Measurements from ENCODE around the gene CCNB1. TPM values are rescaled to one million over a fixed set of nuclear protein-coding genes. Genes with fewer than 3 reads are reported as not detected.
"Not testable (repeated sequence)": the region's sequence is repeated elsewhere in the genome, so short reads cannot be mapped to it uniquely, and the experiment has no call there.

The CCNB1 gene
- total and polyA plus RNA-seq, 4 donors: 1.0 to 82.5 (median 5.8) TPM

DNA sequence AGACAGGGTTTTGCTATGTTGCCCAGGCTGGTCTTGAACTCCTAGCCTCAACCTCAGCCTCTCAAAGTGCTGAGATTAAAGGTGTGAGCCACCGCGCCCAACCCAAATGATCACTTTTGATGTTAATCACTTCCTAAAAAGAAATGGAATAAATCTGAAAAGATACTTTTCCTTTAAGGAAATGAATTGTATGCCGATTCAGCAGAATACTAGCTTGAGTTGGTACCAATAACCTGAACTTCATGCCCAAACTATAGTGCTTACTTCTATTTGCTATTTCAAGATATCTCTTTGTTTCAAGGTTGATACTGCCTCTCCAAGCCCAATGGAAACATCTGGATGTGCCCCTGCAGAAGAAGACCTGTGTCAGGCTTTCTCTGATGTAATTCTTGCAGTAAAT, 4.0 kb downstream of the CCNB1 start:
- TF ChIP-seq, protein P1, sequence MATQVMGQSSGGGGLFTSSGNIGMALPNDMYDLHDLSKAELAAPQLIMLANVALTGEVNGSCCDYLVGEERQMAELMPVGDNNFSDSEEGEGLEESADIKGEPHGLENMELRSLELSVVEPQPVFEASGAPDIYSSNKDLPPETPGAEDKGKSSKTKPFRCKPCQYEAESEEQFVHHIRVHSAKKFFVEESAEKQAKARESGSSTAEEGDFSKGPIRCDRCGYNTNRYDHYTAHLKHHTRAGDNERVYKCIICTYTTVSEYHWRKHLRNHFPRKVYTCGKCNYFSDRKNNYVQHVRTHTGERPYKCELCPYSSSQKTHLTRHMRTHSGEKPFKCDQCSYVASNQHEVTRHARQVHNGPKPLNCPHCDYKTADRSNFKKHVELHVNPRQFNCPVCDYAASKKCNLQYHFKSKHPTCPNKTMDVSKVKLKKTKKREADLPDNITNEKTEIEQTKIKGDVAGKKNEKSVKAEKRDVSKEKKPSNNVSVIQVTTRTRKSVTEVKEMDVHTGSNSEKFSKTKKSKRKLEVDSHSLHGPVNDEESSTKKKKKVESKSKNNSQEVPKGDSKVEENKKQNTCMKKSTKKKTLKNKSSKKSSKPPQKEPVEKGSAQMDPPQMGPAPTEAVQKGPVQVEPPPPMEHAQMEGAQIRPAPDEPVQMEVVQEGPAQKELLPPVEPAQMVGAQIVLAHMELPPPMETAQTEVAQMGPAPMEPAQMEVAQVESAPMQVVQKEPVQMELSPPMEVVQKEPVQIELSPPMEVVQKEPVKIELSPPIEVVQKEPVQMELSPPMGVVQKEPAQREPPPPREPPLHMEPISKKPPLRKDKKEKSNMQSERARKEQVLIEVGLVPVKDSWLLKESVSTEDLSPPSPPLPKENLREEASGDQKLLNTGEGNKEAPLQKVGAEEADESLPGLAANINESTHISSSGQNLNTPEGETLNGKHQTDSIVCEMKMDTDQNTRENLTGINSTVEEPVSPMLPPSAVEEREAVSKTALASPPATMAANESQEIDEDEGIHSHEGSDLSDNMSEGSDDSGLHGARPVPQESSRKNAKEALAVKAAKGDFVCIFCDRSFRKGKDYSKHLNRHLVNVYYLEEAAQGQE (IDR thresholded peaks at IDR 0.05): no peak
- TF ChIP-seq HNF4A (conservative IDR thresholded peaks at IDR 0.05) (no peak), YY1 (IDR thresholded peaks at IDR 0.05) (no peak), EGR1 (IDR thresholded peaks at IDR 0.05; ENCODE audit: low read depth in 2 of 2) (no peak), HNF4G (IDR thresholded peaks at IDR 0.05) (no peak)
- TF ChIP-seq, protein P2, sequence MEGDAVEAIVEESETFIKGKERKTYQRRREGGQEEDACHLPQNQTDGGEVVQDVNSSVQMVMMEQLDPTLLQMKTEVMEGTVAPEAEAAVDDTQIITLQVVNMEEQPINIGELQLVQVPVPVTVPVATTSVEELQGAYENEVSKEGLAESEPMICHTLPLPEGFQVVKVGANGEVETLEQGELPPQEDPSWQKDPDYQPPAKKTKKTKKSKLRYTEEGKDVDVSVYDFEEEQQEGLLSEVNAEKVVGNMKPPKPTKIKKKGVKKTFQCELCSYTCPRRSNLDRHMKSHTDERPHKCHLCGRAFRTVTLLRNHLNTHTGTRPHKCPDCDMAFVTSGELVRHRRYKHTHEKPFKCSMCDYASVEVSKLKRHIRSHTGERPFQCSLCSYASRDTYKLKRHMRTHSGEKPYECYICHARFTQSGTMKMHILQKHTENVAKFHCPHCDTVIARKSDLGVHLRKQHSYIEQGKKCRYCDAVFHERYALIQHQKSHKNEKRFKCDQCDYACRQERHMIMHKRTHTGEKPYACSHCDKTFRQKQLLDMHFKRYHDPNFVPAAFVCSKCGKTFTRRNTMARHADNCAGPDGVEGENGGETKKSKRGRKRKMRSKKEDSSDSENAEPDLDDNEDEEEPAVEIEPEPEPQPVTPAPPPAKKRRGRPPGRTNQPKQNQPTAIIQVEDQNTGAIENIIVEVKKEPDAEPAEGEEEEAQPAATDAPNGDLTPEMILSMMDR (IDR thresholded peaks at IDR 0.05; ENCODE audit: low read depth, low read length, missing input control): no peak
- TF ChIP-seq, protein P3, sequence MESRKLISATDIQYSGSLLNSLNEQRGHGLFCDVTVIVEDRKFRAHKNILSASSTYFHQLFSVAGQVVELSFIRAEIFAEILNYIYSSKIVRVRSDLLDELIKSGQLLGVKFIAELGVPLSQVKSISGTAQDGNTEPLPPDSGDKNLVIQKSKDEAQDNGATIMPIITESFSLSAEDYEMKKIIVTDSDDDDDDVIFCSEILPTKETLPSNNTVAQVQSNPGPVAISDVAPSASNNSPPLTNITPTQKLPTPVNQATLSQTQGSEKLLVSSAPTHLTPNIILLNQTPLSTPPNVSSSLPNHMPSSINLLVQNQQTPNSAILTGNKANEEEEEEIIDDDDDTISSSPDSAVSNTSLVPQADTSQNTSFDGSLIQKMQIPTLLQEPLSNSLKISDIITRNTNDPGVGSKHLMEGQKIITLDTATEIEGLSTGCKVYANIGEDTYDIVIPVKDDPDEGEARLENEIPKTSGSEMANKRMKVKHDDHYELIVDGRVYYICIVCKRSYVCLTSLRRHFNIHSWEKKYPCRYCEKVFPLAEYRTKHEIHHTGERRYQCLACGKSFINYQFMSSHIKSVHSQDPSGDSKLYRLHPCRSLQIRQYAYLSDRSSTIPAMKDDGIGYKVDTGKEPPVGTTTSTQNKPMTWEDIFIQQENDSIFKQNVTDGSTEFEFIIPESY (IDR thresholded peaks at IDR 0.05): no peak
- DNase-seq (ENCODE audit: low spot score): no peak
- Histone ChIP-seq H3K4me3 (ENCODE audit: low read depth in 1 of 3, low read length in 3 of 3) (no peak overlapping the region), H3K9me3 (ENCODE audit: control insufficient read depth in 4 of 4, low read length in 3 of 4) (no peaks in the 10 kb centered on the region), H3K36me3 (ENCODE audit: control insufficient read depth in 4 of 4, insufficient read depth in 3 of 4, low read depth in 1 of 4, low read length in 3 of 4) (peaks cover 0 to 2% (median 0%) of the 10 kb centered on the region in 4 donors), H3K4me1 (ENCODE audit: control insufficient read depth in 4 of 4, insufficient read depth in 4 of 4, low read length in 3 of 4) (peaks cover 4 to 13% (median 10%) of the 10 kb centered on the region in 4 donors), H3K27ac (ENCODE audit: low read depth in 1 of 2, low read length in 2 of 2) (no peak overlapping the region), H3K9ac (ENCODE audit: low read depth in 1 of 2, low read length in 2 of 2) (no peak overlapping the region), H3K27me3 (ENCODE audit: control insufficient read depth in 4 of 4, insufficient read depth in 4 of 4, low read length in 3 of 4) (no peaks in the 10 kb centered on the region)
- 95% methylated on average over 3 of the region's 3 CpGs for WGBS

DNA sequence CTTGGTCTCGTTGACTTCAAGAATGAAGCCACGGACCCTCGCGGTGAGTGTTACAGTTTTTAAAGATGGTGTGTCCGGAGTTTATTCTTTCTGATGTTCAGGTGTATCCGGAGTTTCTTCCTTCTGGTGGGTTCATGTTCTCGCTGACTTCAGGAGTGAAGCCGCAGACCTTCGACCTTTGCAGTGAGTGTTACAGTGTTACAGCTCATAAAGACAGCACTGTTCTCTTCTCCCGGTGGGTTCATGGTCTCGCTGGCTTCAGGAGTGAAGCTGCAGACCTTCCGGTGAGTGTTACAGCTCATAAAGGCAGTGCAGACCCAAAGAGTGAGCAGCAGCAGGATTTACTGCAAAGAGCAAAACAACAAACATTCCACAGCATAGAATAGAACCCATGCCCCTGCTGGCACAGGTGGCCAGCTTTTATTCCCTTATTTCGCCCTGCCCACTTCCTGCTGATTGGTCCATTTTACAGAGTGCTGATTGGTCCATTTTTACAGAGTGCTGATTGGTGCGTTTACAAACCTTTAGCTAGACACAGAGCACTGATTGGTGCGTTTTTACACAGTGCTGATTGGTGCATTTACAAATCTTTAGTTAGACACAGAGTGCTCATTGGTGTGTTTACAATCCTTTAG, 14.8 kb downstream of the CCNB1 start:
- not testable (repeated sequence) for H3K27me3 ChIP-seq (ENCODE audit: control insufficient read depth in 4 of 4, insufficient read depth in 4 of 4, low read length in 3 of 4); H3K4me1 ChIP-seq (ENCODE audit: control insufficient read depth in 4 of 4, insufficient read depth in 4 of 4, low read length in 3 of 4); H3K27ac ChIP-seq (ENCODE audit: low read depth in 1 of 2, low read length in 2 of 2); H3K9ac ChIP-seq (ENCODE audit: low read depth in 1 of 2, low read length in 2 of 2); H3K4me3 ChIP-seq (ENCODE audit: low read depth in 1 of 3, low read length in 3 of 3); DNase-seq (ENCODE audit: low spot score); H3K9me3 ChIP-seq (ENCODE audit: control insufficient read depth in 4 of 4, low read length in 3 of 4); H3K36me3 ChIP-seq (ENCODE audit: control insufficient read depth in 4 of 4, insufficient read depth in 3 of 4, low read depth in 1 of 4, low read length in 3 of 4)
- 91% methylated on average over 15 of the region's 15 CpGs for WGBS

DNA sequence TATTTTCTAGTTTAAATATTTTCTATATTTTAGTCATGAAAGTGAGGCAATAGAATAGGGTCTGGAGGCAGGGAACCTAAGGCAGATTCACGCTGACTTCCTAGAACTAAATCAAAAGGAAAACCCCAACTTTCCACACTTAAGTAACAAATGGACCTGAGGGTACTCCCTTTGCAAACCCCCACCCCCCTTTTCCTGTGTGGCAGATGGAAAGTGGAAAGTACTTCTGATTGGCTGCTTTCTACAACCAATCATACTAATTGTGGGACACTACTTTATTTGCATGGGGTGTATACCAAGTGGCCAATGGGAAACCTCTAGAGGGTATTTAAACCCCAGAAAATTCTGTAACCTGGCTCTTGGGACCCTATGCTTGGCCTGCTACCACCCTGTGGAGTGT, 17.7 kb downstream of the CCNB1 start:
- TF ChIP-seq, protein P4, sequence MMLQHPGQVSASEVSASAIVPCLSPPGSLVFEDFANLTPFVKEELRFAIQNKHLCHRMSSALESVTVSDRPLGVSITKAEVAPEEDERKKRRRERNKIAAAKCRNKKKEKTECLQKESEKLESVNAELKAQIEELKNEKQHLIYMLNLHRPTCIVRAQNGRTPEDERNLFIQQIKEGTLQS (IDR thresholded peaks at IDR 0.05): no peak
- TF ChIP-seq FOXA1 (IDR thresholded peaks at IDR 0.05): no peak
- Histone ChIP-seq H3K4me3 (ENCODE audit: low read depth in 1 of 3, low read length in 3 of 3) (no peak overlapping the region), H3K27ac (ENCODE audit: low read depth in 1 of 2, low read length in 2 of 2) (no peak overlapping the region), H3K36me3 (ENCODE audit: control insufficient read depth in 4 of 4, insufficient read depth in 3 of 4, low read depth in 1 of 4, low read length in 3 of 4) (no peaks in the 10 kb centered on the region), H3K27me3 (ENCODE audit: control insufficient read depth in 4 of 4, insufficient read depth in 4 of 4, low read length in 3 of 4) (no peaks in the 10 kb centered on the region), H3K9ac (ENCODE audit: low read depth in 1 of 2, low read length in 2 of 2) (no peak overlapping the region), H3K4me1 (ENCODE audit: control insufficient read depth in 4 of 4, insufficient read depth in 4 of 4, low read length in 3 of 4) (peaks cover 0 to 9% (median 7%) of the 10 kb centered on the region in 4 donors), H3K9me3 (ENCODE audit: control insufficient read depth in 4 of 4, low read length in 3 of 4) (no peaks in the 10 kb centered on the region)
- WGBS: 92% methylated on average over 1 of the region's 1 CpG
- no peak for DNase-seq (ENCODE audit: low spot score)

Measured in liver (tissue), 9 donors.